Measurements from ENCODE around the gene PIK3R5. TPM values are rescaled to one million over a fixed set of nuclear protein-coding genes. Genes with fewer than 3 reads are reported as not detected.

Gene PIK3R5
- total and polyA plus RNA-seq, 2 donors (not counting 1 experiment from before 2014, with no cell fraction given), result 63.1 to 70.0 TPM

GRCh38 chr17:8849311-8850041, 116.0 kb downstream of the PIK3R5 start:
- peaks cover 0 to 3% (median 0%) of the 10 kb centered on the region in 3 donors for H3K9me3 ChIP-seq (ENCODE audit: control extremely low read depth in 1 of 3, control insufficient read depth in 2 of 3, insufficient read depth in 1 of 3, low read length in 2 of 3)
- Mint-ChIP-seq H3K9me3 (ENCODE audit: insufficient read depth) (peaks cover 4% of the 10 kb centered on the region), H3K4me1 (peaks cover 18% of the 10 kb centered on the region), H3K27ac (no peak overlapping the region), H3K4me3 (no peak overlapping the region), H3K27me3 (peaks cover 3% of the 10 kb centered on the region)
- CTCF ChIA-PET, result interaction anchor here (1.0 kb wide), 1 partner anchor 46 kb away, joined by 4 read pairs; no protein-coding TSS in a partner anchor
- H3K4me2 ChIP-seq (replicated peaks; ENCODE audit: low read depth, low read length, poor library complexity, severe bottlenecking), result no peak overlapping the region
- intact Hi-C loops (cut with micrococcal nuclease), result no loop called here
- no peak overlapping the region for H3K9ac ChIP-seq (ENCODE audit: low read length)
- no peak for DNase-seq
- 60% methylated on average over 2 of the region's 4 CpGs for WGBS (ENCODE audit: insufficient coverage)
- H3K27ac ChIP-seq (ENCODE audit: low read length in 2 of 2), result no peak overlapping the region
- no peaks in the 10 kb centered on the region for H4K20me1 ChIP-seq (ENCODE audit: control insufficient read depth, insufficient read depth, low read length, poor library complexity, severe bottlenecking)
- no peak for TF ChIP-seq EZH2 (IDR thresholded peaks at IDR 0.05; ENCODE audit: borderline replicate concordance, insufficient read depth, low read depth, low read length, poor library complexity, severe bottlenecking)
- TF ChIP-seq CTCF (IDR thresholded peaks at IDR 0.05), result no peak
- H3K79me2 ChIP-seq (ENCODE audit: control insufficient read depth, insufficient read depth, low read length), result no peaks in the 10 kb centered on the region
- H3K27me3 ChIP-seq (replicated peaks in 1 of 4; ENCODE audit: control extremely low read depth in 1 of 4, control insufficient read depth in 3 of 4, insufficient read depth in 4 of 4, low read length in 3 of 4), result no peaks in the 10 kb centered on the region
- H2AFZ ChIP-seq (ENCODE audit: insufficient read depth, low read depth, low read length, poor library complexity, severe bottlenecking), result no peak overlapping the region
- POLR2A ChIA-PET, result interaction anchor here (0.5 kb wide), 1 partner anchor 648 kb away, joined by 3 read pairs; no protein-coding TSS in a partner anchor
- peaks cover 9 to 11% of the 10 kb centered on the region in 2 donors for H3K4me1 ChIP-seq (ENCODE audit: control insufficient read depth in 2 of 2, insufficient read depth in 2 of 2, low read length in 2 of 2)
- H3K36me3 ChIP-seq (replicated peaks in 1 of 2; ENCODE audit: control extremely low read depth in 1 of 2, control insufficient read depth in 1 of 2, extremely low read depth in 1 of 2, insufficient read depth in 2 of 2, low read length in 1 of 2), result no peaks in the 10 kb centered on the region
- no peak for ATAC-seq (ENCODE audit: low read depth)
- no peak overlapping the region for H3K4me3 ChIP-seq (ENCODE audit: control extremely low read depth in 1 of 5, extremely low read depth in 1 of 5, insufficient read depth in 1 of 5, low read depth in 2 of 5, low read length in 4 of 5)

GRCh38 chr17:8847891-8848290, 117.6 kb downstream of the PIK3R5 start:
- no peak overlapping the region for H3K9ac ChIP-seq (ENCODE audit: low read length)
- H3K4me2 ChIP-seq (replicated peaks; ENCODE audit: low read depth, low read length, poor library complexity, severe bottlenecking), result no peak overlapping the region
- Mint-ChIP-seq H3K27ac (no peak overlapping the region), H3K4me3 (no peak overlapping the region), H3K27me3 (peaks cover 3% of the 10 kb centered on the region), H3K9me3 (ENCODE audit: insufficient read depth) (peaks cover 4% of the 10 kb centered on the region), H3K4me1 (peaks cover 28% of the 10 kb centered on the region)
- no peaks in the 10 kb centered on the region for H3K27me3 ChIP-seq (replicated peaks in 1 of 4; ENCODE audit: control extremely low read depth in 1 of 4, control insufficient read depth in 3 of 4, insufficient read depth in 4 of 4, low read length in 3 of 4)
- no peak overlapping the region for H3K27ac ChIP-seq (ENCODE audit: low read length in 2 of 2)
- ChIA-PET CTCF (no interaction called here), POLR2A (no interaction called here)
- H3K4me1 ChIP-seq (ENCODE audit: control insufficient read depth in 2 of 2, insufficient read depth in 2 of 2, low read length in 2 of 2), result peaks cover 21 to 24% of the 10 kb centered on the region in 2 donors
- no peak overlapping the region for H3K4me3 ChIP-seq (ENCODE audit: control extremely low read depth in 1 of 5, extremely low read depth in 1 of 5, insufficient read depth in 1 of 5, low read depth in 2 of 5, low read length in 4 of 5)
- no peak overlapping the region for H2AFZ ChIP-seq (ENCODE audit: insufficient read depth, low read depth, low read length, poor library complexity, severe bottlenecking)
- no peaks in the 10 kb centered on the region for H4K20me1 ChIP-seq (ENCODE audit: control insufficient read depth, insufficient read depth, low read length, poor library complexity, severe bottlenecking)
- ATAC-seq (ENCODE audit: low read depth) (no peak), DNase-seq (no peak)
- no peaks in the 10 kb centered on the region for H3K36me3 ChIP-seq (replicated peaks in 1 of 2; ENCODE audit: control extremely low read depth in 1 of 2, control insufficient read depth in 1 of 2, extremely low read depth in 1 of 2, insufficient read depth in 2 of 2, low read length in 1 of 2)
- intact Hi-C loops (cut with micrococcal nuclease), result no loop called here
- no peaks in the 10 kb centered on the region for H3K79me2 ChIP-seq (ENCODE audit: control insufficient read depth, insufficient read depth, low read length)
- no peak for TF ChIP-seq CTCF (IDR thresholded peaks at IDR 0.05)
- TF ChIP-seq EZH2 (IDR thresholded peaks at IDR 0.05; ENCODE audit: borderline replicate concordance, insufficient read depth, low read depth, low read length, poor library complexity, severe bottlenecking), result no peak
- WGBS (ENCODE audit: insufficient coverage), result 100% methylated on average over 1 of the region's 2 CpGs
- H3K9me3 ChIP-seq (ENCODE audit: control extremely low read depth in 1 of 3, control insufficient read depth in 2 of 3, insufficient read depth in 1 of 3, low read length in 2 of 3), result peaks cover 0 to 3% (median 0%) of the 10 kb centered on the region in 3 donors

Measured in B cell (primary cell).